Stimulated activated CD8-positive, alpha-beta memory T cell treated with anti-CD3 and anti-CD28 coated beads, Interleukin-15, amount 100 ng/mL, for 48 hours (primary cell): ENCODE measurements around the gene DAP3.
A peak's percentile ranks its signal among the peaks of the same experiment; 100 is the strongest.
"Not testable (repeated sequence)": the region's sequence is repeated elsewhere in the genome, so short reads cannot be mapped to it uniquely, and the experiment has no call there.

Source experiments
- DNase-seq, 2 donors: peaks; one replicate each; pipeline ENCODE4 v3.0.0-alpha.2; 2020; ENCODE audit warnings: low read depth in 2 of 2

The DAP3 gene

GRCh38 chr1:155718524-155719115, 29.7 kb downstream of the DAP3 start:
- not testable (repeated sequence) for DNase-seq

GRCh38 chr1:155719703-155720102, 30.8 kb downstream of the DAP3 start:
- DNase-seq = no peak

GRCh38 chr1:155725142-155725541, 36.3 kb downstream of the DAP3 start:
- DNase-seq = no peak

- DNase-seq = no peak
Measured at GRCh38 chr1:155729031-155729898, 40.4 kb downstream of the DAP3 start.

- no peak for DNase-seq
Measured at GRCh38 chr1:155740995-155741394, 52.1 kb downstream of the DAP3 start.

GRCh38 chr1:155741908-155742307, 53.0 kb downstream of the DAP3 start:
- no peak for DNase-seq

GRCh38 chr1:155744711-155745283, 55.9 kb downstream of the DAP3 start:
- DNase-seq = no peak

GRCh38 chr1:155745284-155746228, 56.7 kb downstream of the DAP3 start:
- peak; percentile 96 to 98 for DNase-seq

GRCh38 chr1:155747586-155747985, 58.7 kb downstream of the DAP3 start:
- DNase-seq = not testable (repeated sequence)

GRCh38 chr1:155748141-155748540, 59.2 kb downstream of the DAP3 start:
- not testable (repeated sequence) for DNase-seq

GRCh38 chr1:155759017-155759416, 70.1 kb downstream of the DAP3 start:
- not testable (repeated sequence) for DNase-seq

- no peak for DNase-seq
Measured at GRCh38 chr1:155759966-155760630, 71.2 kb downstream of the DAP3 start.

GRCh38 chr1:155760751-155761475, 72.0 kb downstream of the DAP3 start:
- DNase-seq = no peak

- no peak for DNase-seq
Measured at GRCh38 chr1:155761736-155762405, 73.0 kb downstream of the DAP3 start.

- DNase-seq = not testable (repeated sequence)
Measured at GRCh38 chr1:155763090-155763815, 74.4 kb downstream of the DAP3 start.

- DNase-seq = not testable (repeated sequence)
Measured at GRCh38 chr1:155763989-155764388, 75.1 kb downstream of the DAP3 start.

GRCh38 chr1:155767399-155767989, 78.6 kb downstream of the DAP3 start:
- not testable (repeated sequence) for DNase-seq

GRCh38 chr1:155769257-155769656, 80.4 kb downstream of the DAP3 start:
- no peak for DNase-seq

GRCh38 chr1:155773221-155773620, 84.3 kb downstream of the DAP3 start:
- no peak for DNase-seq
